GM18867 (cell line): ENCODE data around the gene METTL25B.

Experiments used
- ATAC-seq: cut with Tn5 transposase; IDR thresholded peaks from one replicate; pipeline ENCODE4 v1.9.1; 2021; ENCODE audit warnings: mild to moderate bottlenecking, moderate library complexity; ENCODE audit not compliant: unreplicated experiment

The METTL25B gene

DNA sequence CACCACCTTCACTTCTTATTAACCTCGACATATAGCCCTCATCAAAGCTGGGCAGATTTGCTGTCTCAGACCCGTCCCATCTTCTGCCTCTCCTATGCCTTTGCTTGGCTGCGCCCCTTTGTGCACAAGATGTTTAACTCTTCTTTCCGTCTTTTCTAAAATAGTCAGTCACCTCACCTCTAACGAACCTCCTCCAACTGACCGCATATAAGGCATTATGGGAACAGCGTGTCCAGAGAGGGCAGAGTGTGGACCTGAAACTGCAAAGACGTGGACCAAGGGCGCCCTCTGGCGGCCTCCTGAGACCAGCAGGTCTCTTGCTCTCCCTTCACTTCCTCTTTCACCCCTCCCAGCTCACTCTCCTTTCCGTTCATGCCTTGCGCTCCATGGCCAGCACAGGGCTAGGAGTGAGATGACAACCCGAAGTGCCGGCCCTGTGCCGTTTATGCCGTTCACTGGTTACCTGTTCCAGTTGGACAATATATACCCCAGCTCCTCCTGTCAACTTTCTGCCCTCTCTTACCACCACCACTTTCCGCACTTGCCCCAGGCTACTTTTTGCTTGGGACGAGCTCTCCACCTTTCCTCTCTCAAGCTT lies 2.5 kb upstream of the METTL25B start:
- peak; percentile 36 for ATAC-seq

DNA sequence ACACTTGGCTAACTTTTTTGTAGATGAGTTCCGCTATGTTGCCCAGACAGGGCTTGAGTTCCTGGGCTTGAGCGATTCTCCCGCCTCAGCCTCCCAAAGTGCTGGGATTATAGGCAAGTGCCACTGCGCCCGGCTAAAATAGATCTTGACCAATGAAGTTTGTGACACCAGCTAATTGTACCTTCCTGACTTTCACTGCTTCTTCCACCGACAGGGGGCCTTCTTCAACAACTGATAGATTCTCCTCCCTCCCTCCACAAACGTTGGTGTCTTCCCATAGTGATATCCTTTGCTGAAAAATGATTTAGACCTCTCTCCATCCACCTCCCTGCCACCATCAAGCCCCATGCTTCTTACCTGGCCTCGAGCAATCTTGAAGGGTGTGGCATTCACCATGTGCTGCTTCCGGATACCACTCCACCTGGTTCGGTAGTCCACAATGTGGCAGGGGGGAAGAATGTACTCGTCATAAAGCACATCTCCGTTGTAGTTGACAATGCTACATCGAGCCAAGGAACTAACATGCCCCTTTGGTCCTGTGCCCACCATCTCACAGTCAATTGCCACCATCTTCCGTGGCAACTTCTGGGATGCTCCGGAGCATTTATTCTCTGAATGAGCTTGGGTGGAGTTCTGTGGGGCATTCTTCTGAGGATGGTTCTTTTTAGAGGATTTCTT lies 1.6 kb upstream of the METTL25B start:
- no peak for ATAC-seq

DNA sequence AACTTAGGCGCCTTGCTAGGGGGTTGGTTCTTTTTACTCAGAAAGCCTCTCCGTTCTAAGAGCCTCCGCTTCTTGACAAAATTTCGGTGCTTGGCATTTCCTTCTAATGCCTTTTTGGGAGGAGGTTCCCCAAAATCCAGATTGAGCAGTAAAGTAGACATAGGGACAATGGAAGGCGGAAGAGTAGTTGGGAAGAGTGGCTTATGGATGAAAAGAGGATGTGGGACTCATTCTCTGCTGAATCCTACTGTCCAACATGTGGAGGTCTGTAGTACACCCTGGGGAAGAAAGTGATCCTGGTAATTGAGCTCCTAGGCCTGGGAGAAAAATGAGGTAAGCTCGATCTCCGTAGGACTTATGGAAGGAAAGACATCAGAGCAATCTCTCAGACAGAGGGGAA lies 777 bp upstream of the METTL25B start:
- ATAC-seq, result no peak

DNA sequence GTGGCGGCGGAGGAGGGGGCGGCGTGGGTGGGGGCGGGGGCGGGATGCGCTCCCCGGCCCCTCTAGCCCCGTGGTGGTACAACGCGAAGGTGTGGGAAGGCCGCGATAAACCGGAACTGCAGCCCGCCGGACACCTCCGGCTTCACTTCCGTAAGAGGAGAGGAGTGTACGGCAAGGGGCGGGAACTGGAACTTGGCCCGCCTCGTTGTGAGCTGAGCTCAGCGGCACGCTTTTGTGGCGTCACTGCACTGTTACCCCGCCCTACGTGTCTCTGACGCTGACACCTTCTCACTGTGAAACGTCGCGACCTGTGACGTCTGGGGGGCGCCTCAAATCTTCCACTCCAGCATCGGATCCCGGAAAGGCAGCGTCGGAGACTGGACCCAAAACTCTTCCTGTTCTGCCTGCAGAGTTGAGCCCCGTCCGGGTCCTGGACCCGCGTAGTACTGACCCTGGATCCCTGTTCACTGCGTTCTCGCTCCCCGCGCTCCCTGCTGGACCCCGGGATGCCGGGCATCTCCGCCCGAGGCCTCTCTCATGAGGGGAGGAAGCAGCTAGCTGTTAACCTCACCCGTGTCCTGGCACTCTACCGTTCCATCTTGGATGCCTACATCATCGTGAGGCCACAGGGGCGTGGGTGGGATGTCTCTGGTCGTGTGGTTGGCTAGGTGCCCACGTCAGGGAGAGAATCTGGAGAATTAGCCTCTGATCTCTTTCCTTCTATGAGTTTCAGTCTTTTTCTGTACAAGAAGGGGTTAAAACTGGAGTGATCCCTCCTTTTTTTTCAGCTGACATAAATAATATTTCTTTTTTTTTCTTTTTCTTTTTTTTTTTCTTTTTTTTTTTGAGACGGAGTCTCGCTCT lies 562 bp downstream of the METTL25B start, which contains the start of gene ISG20L2:
Gene ISG20L2, minus strand, starts transcription at position 168 of the 864 bp plus-strand sequence. CDS start 1,114 bp downstream, outside the sequence.
- peak; percentile 87 for ATAC-seq

GRCh38 chr1:156733989-156734584 lies 5.8 kb downstream of the METTL25B start:
- ATAC-seq, result no peak

- ATAC-seq, result no peak
Measured at GRCh38 chr1:156738407-156738806, 10.1 kb downstream of the METTL25B start.

GRCh38 chr1:156738916-156739315 lies 10.6 kb downstream of the METTL25B start:
- ATAC-seq, result no peak

- no peak for ATAC-seq
Measured at GRCh38 chr1:156740237-156740740, 12.0 kb downstream of the METTL25B start.

- ATAC-seq, result peak; percentile 81
Measured at GRCh38 chr1:156740741-156741480, 12.6 kb downstream of the METTL25B start, which contains the start of gene MRPL24. TSS of gene MRPL24 (minus strand) at chr1:156741088. CDS start at chr1:156738704, 2,384 bp downstream.

DNA sequence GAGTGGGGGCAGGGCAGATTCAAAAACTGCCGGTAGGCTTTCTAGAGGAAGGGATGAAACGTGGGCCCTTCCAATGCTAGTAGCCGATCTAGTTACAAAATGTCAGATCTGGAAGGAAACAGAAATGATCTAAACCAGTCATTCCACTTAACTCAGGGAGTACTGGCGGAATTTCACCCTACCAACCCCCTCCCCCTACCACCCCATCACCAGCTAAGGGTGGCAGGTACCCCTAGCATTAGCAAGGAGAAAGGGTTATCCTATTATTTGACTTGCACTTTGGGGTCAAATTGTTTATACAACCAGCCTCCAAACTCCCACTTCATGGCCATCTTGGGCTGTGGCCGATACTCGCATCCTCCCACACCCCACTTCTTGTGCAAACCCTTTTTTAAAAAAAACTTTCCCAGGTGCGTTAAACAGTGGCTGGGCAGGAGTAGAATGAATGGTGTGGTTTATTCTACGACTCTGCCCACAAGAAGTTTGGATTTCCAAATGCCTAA lies 13.3 kb downstream of the METTL25B start:
- ATAC-seq, result no peak

- no peak for ATAC-seq
Measured at GRCh38 chr1:156742017-156742416, 13.7 kb downstream of the METTL25B start.

DNA sequence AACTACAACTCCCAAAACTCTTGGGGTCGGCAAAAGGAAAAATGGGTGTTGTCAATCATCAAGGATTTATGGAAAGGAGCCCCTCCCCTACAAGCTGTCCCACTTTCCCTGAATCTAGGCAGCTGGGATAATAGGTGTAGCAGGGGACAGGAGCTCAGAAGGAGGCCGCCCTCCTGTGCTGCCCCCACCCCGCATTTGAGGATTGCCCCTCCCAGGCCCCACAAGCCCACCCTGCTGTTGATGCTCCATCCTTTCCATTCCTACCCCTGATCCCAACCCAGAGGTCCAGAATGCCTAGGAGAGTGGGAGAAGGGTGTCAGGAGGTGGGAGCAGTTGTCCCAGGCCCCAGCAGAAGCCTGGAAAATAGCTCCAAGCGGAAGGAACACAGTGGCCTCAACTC lies 14.5 kb downstream of the METTL25B start:
- no peak for ATAC-seq

GRCh38 chr1:156743367-156744302 lies 15.4 kb downstream of the METTL25B start:
- no peak for ATAC-seq

GRCh38 chr1:156744344-156744743 lies 16.1 kb downstream of the METTL25B start:
- ATAC-seq, result no peak

- no peak for ATAC-seq
Measured at GRCh38 chr1:156744786-156745419, 16.6 kb downstream of the METTL25B start.

GRCh38 chr1:156745881-156746280 lies 17.6 kb downstream of the METTL25B start:
- ATAC-seq, result no peak

DNA sequence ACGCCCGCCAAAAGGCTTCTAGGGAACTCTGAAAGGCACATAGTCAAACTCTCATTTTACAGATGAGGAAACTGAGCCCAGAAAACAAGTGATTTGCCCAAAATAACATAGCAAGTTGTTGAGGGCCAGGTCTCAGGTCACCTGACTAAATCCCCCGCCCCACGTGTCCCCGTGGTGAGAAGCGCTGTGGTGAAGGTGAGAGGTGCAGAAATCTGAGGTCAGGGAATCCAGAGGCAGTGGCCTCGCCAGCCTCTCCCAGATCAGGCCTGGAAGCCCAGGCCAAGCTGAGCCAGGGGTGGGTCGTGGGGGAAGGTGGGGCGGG lies 18.1 kb downstream of the METTL25B start:
- ATAC-seq, result no peak

GRCh38 chr1:156746728-156747631 lies 18.7 kb downstream of the METTL25B start:
- no peak for ATAC-seq
